HL-60/S4 treated with retinoic acid at 250 ng/mL for 4 days and 3 days (cell line): Measurements from ENCODE around the gene CLDND2.

Experiments used
- in situ Hi-C: fragments of 300-500 bp; cut with MboI; formaldehyde crosslinking; loops from 2 replicates; pipeline ENCODE4 v1.7.0; 2022; ENCODE audit warnings: low sequenced_read_pairs

Gene CLDND2

DNA sequence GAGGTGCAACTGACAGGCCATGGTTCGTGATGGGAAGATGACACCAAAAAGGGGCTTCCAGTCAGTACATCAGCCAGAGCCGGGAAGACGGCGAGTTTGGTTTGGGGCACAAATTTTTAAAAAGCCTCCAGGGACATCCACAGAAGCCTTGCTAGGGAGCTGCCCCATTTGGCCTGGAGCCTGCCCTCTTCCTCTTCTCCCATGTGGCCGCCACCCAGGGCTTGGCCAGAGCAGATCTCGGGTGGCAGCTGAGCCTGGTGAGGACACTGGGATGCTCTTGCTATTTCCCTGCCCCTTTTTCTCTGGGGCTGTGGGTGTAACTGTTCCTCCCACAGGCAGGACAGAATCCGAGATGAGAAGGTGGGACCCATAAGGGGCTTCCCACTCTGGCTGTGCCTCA, 10.9 kb downstream of the CLDND2 start:
- in situ Hi-C loops: no loop called here

DNA sequence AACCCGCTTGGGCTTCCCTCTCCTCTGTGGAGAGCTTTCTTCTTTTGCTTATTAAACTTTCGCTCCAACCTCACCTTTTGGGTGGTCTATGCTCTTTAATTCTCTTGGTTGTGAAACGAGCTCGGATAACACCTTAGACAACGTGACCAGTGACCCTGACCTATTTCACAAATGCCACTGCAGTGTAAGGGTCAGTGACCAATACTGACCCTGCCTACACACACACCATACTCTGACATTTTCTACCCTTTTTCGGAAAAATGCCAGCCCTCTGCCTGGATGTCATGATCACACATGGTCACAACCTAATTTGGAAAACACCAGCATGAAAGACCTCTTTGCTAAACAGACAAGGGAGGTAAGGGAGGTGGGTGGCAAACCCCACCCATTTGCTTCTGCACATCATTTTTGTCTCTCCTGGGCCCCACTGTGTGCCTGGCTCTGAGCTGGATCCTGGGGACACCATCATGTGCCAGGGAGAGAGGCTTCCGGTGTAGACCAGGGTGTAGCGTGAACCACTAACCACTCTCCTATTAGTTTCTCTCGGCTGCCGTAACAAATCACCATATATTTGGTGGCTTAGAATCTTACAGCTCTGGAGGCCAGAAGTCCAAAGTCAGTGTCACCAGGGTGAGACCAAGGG, 12.5 kb downstream of the CLDND2 start:
- in situ Hi-C loops: no loop called here

DNA sequence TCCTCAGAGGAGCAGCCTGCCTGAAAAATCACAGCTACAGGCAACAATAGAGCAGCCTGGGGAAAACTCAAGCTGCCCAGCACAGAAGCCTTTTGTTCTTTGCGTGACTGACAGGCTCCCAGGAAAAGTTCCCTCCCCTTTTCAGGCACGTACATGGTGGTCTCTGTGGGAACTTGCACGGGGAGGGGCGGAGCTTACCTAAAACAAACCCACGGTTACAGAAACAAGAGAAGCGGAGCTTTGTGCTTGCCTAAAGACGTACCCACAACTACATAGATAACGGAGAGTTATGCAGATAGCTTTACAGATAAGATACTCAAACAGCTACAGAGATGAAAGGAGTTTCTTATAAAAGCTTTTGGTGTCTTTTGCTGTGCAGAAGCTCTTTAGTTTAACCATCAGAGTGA, 14.1 kb downstream of the CLDND2 start:
- in situ Hi-C loops: no loop called here

DNA sequence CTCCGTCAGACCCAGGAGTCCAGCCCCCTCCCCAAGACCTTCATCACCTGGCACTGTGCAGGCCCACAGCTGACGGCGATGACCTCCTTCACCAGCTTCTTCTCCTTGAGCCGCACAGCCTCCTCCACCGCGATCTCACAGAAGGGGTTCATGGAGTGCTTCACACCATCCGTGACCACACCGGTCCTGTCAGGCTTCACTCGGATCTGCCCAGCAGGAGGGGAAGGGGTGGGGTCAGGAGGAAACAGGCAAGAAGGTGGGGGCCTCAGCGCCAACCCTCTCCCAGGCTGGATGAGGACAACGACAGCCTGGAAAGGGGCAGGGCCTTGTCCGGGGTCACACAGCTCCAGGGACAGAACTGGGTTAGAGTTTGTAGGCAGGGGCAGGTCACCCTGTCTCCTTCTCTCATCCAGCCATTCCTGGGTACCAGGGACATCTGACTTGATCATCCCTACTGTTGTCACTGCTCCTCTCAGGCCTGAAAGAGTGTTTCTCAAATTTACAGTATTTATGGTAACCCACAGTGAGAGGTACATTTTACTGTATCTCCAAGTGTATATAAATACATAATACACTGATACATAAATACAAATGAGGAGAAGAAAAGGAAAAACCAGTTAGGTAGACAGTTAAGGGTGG, 14.6 kb downstream of the CLDND2 start:
- in situ Hi-C loops: no loop called here

DNA sequence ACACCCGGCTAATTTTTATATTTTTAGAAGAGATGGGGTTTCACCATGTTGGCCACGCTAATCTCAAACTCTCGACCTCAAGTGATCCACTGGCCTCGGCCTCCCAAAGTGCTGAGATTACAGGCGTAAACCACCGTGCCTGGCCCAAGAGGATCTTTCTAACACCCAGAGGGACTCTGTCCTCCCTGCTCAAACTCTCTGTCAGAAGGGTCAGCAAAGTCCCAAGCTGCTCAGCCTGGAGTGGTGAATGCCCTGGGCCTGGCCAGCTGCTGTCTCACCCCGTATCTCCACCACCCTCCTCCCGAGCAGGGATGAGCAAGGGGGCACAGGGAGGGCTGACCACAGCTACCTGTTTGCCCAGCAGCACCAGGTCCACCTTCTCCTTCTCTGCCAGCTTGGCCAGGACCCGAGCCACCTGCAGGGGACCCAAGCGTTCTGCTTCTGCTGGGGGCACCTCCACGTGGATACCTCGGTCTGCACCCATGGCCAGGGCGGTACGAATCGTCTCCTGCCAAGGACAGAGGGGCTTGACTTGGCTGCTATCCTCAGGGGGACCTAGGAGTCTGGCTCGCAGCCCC, 15.9 kb downstream of the CLDND2 start:
- in situ Hi-C loops: no loop called here

- in situ Hi-C loops: no loop called here
These were observed 17.4 kb downstream of the CLDND2 start for GRCh38 chr19:51351266-51351990.

DNA sequence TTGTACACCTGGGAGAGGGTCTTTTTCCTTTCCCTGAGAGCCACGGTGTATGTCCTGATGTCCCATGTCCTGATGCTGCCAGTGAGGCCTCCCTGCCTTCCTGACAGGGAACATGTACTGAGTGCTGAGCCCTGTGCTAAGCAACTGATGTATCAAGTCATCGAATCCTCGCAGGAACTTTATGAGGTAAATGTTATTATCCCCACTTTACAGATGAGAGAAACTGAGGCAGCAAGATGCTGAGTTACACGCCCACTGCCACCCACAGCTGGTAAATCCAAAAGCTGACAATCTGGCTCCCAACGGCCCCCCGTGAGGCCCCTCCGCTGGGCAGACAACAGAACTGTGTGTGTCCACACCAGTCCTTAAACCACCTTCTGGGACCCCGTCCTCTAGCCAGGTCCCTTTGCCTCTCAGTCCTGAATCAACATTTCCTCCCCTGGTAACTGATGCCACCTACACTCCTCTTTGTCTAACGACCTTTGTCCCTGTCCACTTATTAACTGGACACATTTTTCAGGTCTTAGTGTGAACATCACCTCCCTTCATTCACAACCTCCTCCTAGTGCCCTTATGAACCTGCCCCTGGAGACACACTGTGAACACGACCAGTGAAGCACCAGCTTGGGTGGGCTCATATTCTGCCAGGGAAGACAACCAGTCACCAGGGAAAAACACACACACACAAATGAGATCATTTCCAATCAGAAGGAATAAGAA, 21.4 kb downstream of the CLDND2 start:
- in situ Hi-C loops: no loop called here

GRCh38 chr19:51346742-51347141, 22.1 kb downstream of the CLDND2 start:
- in situ Hi-C loops: no loop called here

DNA sequence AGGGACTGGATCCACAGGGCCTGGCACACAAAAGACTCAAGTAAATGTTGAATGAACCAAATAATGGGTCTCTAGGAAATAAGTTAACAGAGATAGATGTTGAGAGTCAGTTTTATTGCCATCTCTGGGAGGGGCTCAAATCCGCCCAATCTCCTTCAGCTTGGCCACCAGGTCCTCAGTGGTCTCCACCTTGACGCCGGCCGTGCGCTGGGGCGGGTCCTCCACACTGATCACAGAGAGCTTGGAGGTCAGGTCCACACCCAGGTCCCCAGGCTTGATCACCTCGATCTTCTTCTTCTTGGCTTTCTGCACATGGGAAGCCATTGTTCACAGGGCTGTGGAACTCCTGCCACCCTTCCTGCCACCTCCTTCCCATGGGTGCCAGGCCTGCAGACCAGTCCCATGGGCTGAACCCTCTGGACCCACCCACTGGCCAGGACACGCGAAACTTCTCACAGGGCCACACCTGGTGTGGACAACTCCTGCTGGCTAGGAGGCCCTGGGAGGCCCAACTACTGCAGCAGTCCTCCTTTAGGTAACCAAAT, 23.7 kb downstream of the CLDND2 start:
- in situ Hi-C loops: no loop called here

- in situ Hi-C loops: no loop called here
These were observed 25.9 kb downstream of the CLDND2 start for GRCh38 chr19:51342631-51343569.

DNA sequence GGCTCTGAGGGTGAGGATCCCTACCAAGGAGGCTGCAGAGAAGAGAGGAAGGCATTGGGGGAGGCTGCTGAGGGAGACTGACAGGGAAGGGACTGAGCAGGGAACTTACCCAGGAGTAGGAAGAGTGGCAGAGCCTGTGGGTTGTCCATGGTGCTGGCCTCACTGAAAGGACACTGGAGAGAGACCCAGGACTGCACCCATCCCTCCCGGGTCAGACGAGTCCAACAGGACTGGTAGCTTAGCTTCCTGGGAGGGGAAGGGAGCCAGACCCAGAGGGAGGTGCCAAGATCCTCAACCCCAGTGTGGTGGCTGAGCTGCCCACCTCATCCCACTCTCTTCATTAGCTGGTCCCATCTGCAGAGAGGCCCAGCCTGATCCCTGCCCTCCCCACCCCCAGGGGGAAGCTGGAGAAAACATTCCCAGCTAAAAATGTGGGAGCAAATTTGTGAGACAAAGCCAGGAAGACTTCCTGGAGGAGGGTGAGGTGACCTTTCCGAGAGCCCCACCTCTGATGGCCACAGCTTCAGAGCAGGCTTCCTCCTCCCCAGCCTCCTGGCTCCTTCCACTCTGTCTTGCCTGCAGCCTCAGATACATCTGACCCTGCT, 26.7 kb downstream of the CLDND2 start, which contains the start of gene VSIG10L:
VSIG10L (minus strand) TSS at position 164 of the 605 bp plus-strand sequence; CDS start at position 149, 15 bp downstream.
- in situ Hi-C loops: no loop called here

DNA sequence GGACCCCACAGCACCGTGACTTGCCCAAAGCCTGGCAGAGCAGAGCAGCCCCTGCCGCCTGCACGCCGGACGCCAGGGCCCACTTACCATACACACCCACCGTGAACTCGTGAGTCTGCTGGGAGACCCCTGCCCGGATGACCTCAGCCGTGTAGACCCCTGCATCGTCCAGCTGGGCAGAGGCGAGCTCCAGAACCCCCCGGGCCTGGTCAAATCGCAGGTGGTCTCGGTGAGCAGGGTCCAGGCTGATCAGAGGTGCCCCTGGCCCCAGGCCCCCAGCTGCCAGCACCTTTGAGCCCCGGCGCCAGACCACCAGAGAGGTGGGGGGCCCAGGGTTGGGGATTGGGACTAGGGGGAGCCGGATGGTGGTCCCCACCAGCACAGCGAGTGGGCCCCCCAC, 27.7 kb downstream of the CLDND2 start:
- in situ Hi-C loops: no loop called here

DNA sequence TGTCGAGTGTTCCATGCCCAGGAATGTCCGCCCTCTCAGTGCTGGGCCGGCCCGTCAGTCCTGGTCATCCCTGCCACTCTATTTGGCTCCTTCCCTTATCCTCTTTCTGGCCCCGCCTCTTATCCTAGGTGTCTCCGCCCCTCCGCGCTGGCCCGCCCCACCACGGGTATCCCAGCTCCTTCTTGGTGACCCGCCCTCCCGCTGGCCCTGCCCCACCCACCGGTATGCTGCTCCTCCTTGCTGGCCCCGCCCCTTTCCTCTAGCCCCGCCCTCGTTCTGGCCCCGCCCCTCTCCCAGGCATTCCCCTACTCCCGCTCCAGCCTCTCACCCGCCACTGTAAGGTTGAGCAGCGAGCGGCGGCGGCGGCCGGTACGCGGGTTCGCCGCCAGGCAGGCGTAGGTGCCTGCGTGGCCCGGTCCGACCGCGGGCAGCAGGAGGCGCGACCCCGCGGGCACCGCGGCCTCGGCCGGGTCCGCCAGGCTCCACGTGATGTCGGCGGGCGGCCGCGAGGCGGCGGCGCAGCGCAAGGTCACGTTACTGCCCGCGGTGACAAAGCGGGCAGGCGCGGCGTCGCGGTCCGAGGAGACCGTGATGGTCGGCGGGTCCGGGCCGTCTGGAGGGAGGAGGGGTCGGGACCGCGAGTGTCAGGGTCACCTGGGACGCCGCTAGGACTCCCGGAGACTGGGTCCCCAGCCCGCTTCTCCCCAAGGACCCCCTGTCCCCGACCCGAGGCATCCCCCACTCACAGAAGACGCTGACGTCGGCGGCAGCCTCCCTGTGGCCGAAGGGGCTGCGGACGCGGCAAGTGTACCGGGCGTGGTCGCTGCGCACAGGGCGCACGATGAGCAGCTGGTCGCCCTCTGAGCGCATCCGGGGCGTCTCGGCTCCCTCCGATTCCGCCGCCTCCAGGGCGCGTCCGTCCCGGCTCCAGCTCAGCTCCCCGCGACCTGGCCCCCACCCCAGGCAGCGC, 28.8 kb downstream of the CLDND2 start:
- in situ Hi-C loops: no loop called here

DNA sequence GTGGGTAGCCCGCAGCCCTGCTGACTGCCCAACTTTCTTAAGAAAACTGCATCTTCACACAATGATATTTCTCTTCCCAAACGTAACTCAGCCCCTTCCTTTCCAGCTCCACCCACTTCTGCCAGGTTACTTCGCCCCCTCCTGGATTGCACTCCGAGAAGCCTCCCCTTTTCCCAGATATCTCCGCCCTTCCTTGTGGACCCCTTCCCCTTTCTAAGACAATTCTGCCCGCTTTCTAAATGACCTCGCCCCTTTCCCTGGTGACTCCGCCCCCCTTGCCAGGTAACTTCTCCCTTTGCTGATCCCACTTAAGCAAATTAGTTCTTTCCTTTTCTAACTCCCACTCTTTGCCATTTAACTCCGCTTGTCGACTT, 29.5 kb downstream of the CLDND2 start:
- in situ Hi-C loops: no loop called here

DNA sequence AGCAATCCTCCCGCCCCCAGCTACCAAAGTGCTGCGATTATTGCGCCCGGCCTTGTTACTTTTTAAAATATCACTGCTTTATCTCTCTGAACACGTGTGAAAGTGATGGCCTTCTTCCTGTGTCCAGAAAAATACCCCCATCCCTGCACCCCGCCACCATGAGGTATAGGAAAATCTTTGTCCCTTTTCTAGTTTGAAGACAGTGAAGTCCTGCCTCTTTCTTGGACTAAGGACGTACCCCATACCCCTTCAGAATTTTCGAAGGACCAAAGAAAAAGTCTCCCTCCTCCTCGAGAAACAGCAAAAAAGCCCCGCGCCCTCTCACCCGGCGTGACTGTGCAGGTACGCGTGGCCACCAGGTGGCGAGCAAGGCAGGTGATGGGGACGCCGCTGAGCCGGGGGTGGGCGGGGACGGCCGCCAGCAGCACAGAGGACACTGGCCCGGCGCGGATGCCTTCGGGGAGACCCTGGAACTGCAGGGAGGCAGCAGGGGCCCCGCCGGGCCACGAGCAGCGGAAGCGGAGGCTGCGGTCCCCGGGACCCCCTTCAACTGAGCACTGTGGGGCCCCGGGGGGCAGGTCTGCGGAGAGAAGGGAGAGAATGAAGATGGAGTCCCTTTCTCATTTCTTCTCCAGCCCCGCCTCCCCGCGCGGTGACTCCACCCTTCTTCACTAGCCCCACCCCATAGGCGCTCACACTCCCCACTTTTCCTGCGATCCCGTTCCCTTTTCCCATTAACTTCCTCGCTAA, 30.1 kb downstream of the CLDND2 start:
- in situ Hi-C loops: no loop called here

DNA sequence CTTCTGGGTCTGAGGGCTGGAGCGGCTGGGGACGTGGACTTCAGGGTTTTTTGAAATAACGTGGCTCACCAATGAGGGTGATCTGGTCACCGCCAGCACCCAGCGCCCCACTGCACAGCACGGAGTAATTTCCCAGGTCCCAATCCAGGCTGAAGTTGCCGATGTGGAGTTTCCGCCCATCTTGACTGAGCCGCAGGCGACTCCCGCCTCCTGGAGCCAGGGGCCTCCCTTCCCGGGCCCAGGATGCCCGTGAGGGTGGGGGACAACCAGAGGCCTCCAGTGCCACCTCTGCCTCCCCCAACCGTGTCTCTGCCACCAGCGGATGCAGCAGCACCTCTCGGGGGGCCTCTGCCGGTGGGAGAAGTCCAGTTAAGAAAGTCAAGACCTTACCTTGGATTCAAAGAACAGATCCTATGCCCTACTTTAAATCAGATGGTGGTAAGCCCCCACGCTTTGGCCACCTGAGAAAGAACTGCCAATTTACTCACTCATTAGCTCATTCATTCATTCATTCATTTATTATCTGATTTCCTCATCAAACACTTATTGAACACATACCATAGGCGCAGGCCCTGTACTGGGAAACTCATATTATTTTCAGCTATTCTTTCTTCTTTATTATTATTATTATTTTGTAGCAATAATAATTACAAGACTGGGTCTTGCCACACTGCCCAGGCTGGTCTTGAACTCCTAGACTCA, 30.8 kb downstream of the CLDND2 start:
- in situ Hi-C loops: no loop called here
